Measurements from ENCODE around the gene RCC1.

DNA sequence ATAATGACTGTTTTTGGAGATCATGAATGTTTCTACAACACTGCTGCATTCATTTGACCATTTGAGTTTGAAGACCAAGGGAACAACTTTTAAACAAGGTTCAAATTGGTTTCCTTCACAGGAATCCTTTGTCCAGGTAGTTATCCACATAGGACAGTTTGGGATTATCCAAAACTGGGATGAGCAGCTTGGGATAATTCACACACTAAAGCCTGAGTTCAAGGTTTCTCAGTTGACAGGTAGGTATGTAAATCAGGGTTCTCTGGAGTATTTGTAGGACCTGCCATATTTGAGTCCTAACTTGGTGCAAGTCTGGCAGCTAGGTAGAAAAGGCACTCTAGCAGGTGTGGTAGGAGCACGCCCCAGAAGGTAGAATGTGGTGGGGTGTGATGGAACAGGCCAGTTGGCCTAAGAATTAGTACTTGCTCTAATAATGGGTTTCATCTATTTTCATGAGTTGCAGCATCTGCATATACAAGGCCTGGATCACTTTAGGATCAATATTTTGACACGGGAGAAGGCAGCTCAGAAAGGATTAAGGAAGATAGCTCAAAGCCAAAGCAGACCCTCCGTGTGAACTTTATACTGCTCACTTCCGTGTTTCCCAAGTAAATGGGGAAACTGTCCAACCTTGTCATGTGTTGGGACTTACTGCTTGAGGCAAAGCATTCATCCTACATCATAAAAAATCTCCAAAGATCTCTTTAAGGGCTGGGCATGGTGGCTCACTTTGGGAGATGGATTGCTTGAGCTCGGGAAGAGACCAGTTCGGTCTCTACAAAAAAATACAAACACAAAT lies 72.1 kb downstream of the RCC1 start:
- no peak for TF ChIP-seq FOXM1 (IDR thresholded peaks at IDR 0.05; ENCODE audit: borderline replicate concordance)
- TF ChIP-seq BHLHE40 (IDR thresholded peaks at IDR 0.05; ENCODE audit: borderline replicate concordance): no peak
- no peak for TF ChIP-seq FOXK2 (IDR thresholded peaks at IDR 0.05)
- TF ChIP-seq CTBP1 (IDR thresholded peaks at IDR 0.05; ENCODE audit: borderline replicate concordance): no peak
- no peak for TF ChIP-seq SP1 (IDR thresholded peaks at IDR 0.05)
- no peak for TF ChIP-seq FOXA1 (IDR thresholded peaks at IDR 0.05)
- no peak for TF ChIP-seq ARNT (IDR thresholded peaks at IDR 0.05)
- TF ChIP-seq, protein P1, sequence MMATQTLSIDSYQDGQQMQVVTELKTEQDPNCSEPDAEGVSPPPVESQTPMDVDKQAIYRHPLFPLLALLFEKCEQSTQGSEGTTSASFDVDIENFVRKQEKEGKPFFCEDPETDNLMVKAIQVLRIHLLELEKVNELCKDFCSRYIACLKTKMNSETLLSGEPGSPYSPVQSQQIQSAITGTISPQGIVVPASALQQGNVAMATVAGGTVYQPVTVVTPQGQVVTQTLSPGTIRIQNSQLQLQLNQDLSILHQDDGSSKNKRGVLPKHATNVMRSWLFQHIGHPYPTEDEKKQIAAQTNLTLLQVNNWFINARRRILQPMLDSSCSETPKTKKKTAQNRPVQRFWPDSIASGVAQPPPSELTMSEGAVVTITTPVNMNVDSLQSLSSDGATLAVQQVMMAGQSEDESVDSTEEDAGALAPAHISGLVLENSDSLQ (IDR thresholded peaks at IDR 0.05): no peak
- TF ChIP-seq L3MBTL2 (conservative IDR thresholded peaks at IDR 0.05): no peak

Data from HEK293T (cell line).